ENCODE results near the gene MIB1. TPM values are rescaled to one million over a fixed set of nuclear protein-coding genes. Genes with fewer than 3 reads are reported as not detected.

The MIB1 gene
- total RNA-seq, 1 experiment from 2014 or later: 56.1 TPM

DNA sequence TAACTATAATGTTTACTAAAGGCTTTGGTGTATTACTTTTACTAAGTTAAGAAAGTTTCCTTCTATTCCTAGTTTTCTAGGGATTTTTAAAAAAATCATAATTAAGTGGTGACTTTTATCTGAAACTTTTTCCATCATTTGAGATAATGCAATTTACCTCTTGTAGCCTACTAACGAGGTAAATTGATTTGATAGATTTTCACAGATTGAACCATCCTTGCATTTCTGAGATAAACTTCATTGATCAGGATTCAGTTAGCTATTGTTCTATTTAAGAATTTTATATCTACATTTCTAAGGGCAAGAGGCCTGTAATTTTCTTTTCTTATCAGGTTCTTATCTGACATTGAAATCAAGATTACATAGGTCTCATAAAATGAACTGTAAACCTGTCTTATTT lies 178.1 kb downstream of the MIB1 start:
- no peak for ATAC-seq
- CTCF ChIA-PET: no interaction called here

More for the DNA sequence above, 178.1 kb downstream of the MIB1 start:
- no peak for DNase-seq (ENCODE audit: low read depth, low spot score)
- no peak overlapping the region for H3K27ac ChIP-seq (ENCODE audit: low read depth, low read length)
- H3K27me3 ChIP-seq (ENCODE audit: insufficient read depth, low read length): no peaks in the 10 kb centered on the region
- no peak overlapping the region for H3K4me3 ChIP-seq (replicated peaks in 1 of 2; ENCODE audit: low read depth in 1 of 2, low read length in 2 of 2)
- ChIA-PET POLR2A (no interaction called here), RAD21 (ENCODE audit: low non-redundant PET in 1 of 2, low total read pairs in 2 of 2, uncharacterized antibody in 2 of 2, unreplicated experiment in 2 of 2) (no interaction called here)
- no peaks in the 10 kb centered on the region for H3K36me3 ChIP-seq (ENCODE audit: control insufficient read depth in 1 of 2, insufficient read depth in 2 of 2, low read length in 2 of 2)
- H4K20me1 ChIP-seq (ENCODE audit: insufficient read depth): no peaks in the 10 kb centered on the region
- H3K9me2 ChIP-seq (ENCODE audit: insufficient read depth): no peaks in the 10 kb centered on the region
- H3K9ac ChIP-seq (ENCODE audit: low read length): no peak overlapping the region
- no peak overlapping the region for H2AFZ ChIP-seq (ENCODE audit: low read depth, low read length, poor library complexity, severe bottlenecking)
- no TSS peak for BruUV-seq (replicated peaks)
- no peak overlapping the region for H3K4me2 ChIP-seq (ENCODE audit: low read length)
- H3K4me1 ChIP-seq (ENCODE audit: control insufficient read depth in 1 of 2, insufficient read depth in 2 of 2, low read length in 2 of 2): no peaks in the 10 kb centered on the region
- no peaks in the 10 kb centered on the region for H3K79me2 ChIP-seq (ENCODE audit: insufficient read depth, low read length)
- 0 out of 4 replicates have a peak, but pooled peaks cover 0 to 4% of the 10 kb centered on the region in 2 experiments for H3K9me3 ChIP-seq (ENCODE audit: control insufficient read depth in 1 of 2, insufficient read depth in 1 of 2, low read depth in 1 of 2, low read length in 2 of 2)
- no peak for TF ChIP-seq YY1 (IDR thresholded peaks at IDR 0.05; ENCODE audit: extremely low read depth, insufficient replicate concordance, low read depth, low read length)
- no peak for TF ChIP-seq EGR1 (IDR thresholded peaks at IDR 0.05; ENCODE audit: low read depth)
- TF ChIP-seq POLR2A (IDR thresholded peaks at IDR 0.05; ENCODE audit: borderline replicate concordance, extremely low read depth, insufficient read depth, insufficient read length): no peak
- TF ChIP-seq, protein P1, sequence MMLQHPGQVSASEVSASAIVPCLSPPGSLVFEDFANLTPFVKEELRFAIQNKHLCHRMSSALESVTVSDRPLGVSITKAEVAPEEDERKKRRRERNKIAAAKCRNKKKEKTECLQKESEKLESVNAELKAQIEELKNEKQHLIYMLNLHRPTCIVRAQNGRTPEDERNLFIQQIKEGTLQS (IDR thresholded peaks at IDR 0.05): no peak
- intact Hi-C loops (cut with micrococcal nuclease): loop anchor here (5.0 to 10.0 kb wide), 2 partner anchors 456 to 784 kb away; no protein-coding TSS in a partner anchor

MicroRNA genes within 50 kb of the gene (microRNA counts, 767-probe panel; counts per million panel counts)
- microRNA hsa-miR-1: not detected
- microRNA hsa-miR-133a: not detected

Other genes with a start within 250 kb of the MIB1 start
- gene ESCO1, start 140.1 kb upstream of the MIB1 start, total RNA-seq (2021; ENCODE audit: unreplicated experiment): 19.6 TPM
- 134 TPM for gene SNRPD1, start 128.5 kb upstream of the MIB1 start, total RNA-seq (2021; ENCODE audit: unreplicated experiment)
- 29.9 TPM for gene ABHD3, start 36.0 kb upstream of the MIB1 start, total RNA-seq (2021; ENCODE audit: unreplicated experiment)

Data from HCT116 (cell line).